A549 (cell line): Measurements from ENCODE around the gene DPT. TPM values are rescaled to one million over a fixed set of nuclear protein-coding genes. Genes with fewer than 3 reads are reported as not detected.

ENCODE experiments used
- ATAC-seq, 2 experiments: fragments of 200-7000 bp in 1 of 2; fragments of >200 bp in 1 of 2; cut with Nextera tagmentation in 1 of 2; cut with Tn5 transposase in 1 of 2; 3 replicates each; pipeline versions ENCODE4 v1.8.0 to v1.9.1; 2018 to 2020; ENCODE audit warnings: mild to moderate bottlenecking in 1 of 2, moderate library complexity in 1 of 2
- CTCF ChIA-PET: fragments of 300-600 bp; sonication (Branson Sonifier 250); formaldehyde crosslinking; extraction: SDS; loops from one replicate; lab custom pipeline; 2021; ENCODE audit warnings: antibody characterized with exemption, inconsistent platforms; lab: Yijun Ruan, JAX
- POLR2A ChIA-PET: fragments of 350-600 bp; formaldehyde crosslinking; extraction: SDS; loops from one replicate; lab custom pipeline; 2021; ENCODE audit warnings: antibody characterized with exemption, inconsistent platforms; lab: Yijun Ruan, JAX
- DNase-seq, 2 experiments: peaks; one replicate each; pipeline versions ENCODE4 v3.0.0 to v3.0.0-alpha.2; 2011 to 2016; ENCODE audit warnings: low read depth in 1 of 2, low spot score in 1 of 2
- FAIRE-seq: peaks from 2 replicates; lab custom pipeline; 2011; peaks lifted over from hg19 to GRCh38; lab: Jason Lieb, UNC
- H3K27ac ChIP-seq, 2 experiments: fragments of >200 bp; sonication (Bioruptor Twin); formaldehyde crosslinking; 3 replicates each; pipeline ENCODE4 v1.5.1; 2016 to 2017
- H3K4me1 ChIP-seq: fragments of >200 bp; sonication (Bioruptor Twin); formaldehyde crosslinking; 3 replicates; pipeline ENCODE4 v1.6.1; 2016
- H3K4me2 ChIP-seq: fragments of >200 bp; sonication (Bioruptor Twin); formaldehyde crosslinking; 3 replicates; pipeline ENCODE4 v1.6.1; 2016
- H3K4me3 ChIP-seq: fragments of >200 bp; sonication (Bioruptor Twin); formaldehyde crosslinking; 3 replicates; pipeline ENCODE4 v1.5.1; 2016
- H3K9me3 ChIP-seq: fragments of >200 bp; sonication (Bioruptor Twin); formaldehyde crosslinking; 3 replicates; pipeline ENCODE4 v1.6.1; 2016
- CHD2 ChIP-seq: fragments of 150-350 bp; IDR thresholded peaks from 2 replicates; pipeline ENCODE4 v1.6.1; 2014; ENCODE audit warnings: low read length; ENCODE audit not compliant: partially characterized antibody
- CHD4 ChIP-seq: fragments of 200-600 bp; sonication (generic); IDR thresholded peaks from 2 replicates; pipeline ENCODE4 v1.6.1; 2016; ENCODE audit warnings: antibody characterized with exemption, mild to moderate bottlenecking, borderline replicate concordance
- EHMT2 ChIP-seq: fragments of 200-600 bp; sonication (generic); IDR thresholded peaks from 2 replicates; pipeline ENCODE4 v1.6.1; 2016; ENCODE audit warnings: antibody characterized with exemption, low read depth, mild to moderate bottlenecking, moderate library complexity
- EP300 ChIP-seq, 2 experiments: fragments of >200 bp; sonication (Bioruptor Twin); formaldehyde crosslinking; IDR thresholded peaks; 2 replicates in 1 of 2; 3 replicates in 1 of 2; pipeline ENCODE4 v1.6.1; 2016 to 2017
- HEYL ChIP-seq: fragments of 250-450 bp; sonication (Bioruptor Pico); IDR thresholded peaks from 2 replicates; pipeline ENCODE4 v1.8.0; 2021; ENCODE audit warnings: mild to moderate bottlenecking, moderate library complexity
- HOXA7 ChIP-seq: fragments of 250-450 bp; sonication (Bioruptor Pico); IDR thresholded peaks from 2 replicates; pipeline ENCODE4 v1.5.0; 2020; ENCODE audit warnings: mild to moderate bottlenecking, moderate library complexity
- JUNB ChIP-seq: fragments of >200 bp; sonication (Bioruptor Twin); formaldehyde crosslinking; IDR thresholded peaks from 2 replicates; pipeline ENCODE4 v1.6.1; 2016
- KDM5A ChIP-seq: fragments of 200-600 bp; sonication (generic); IDR thresholded peaks from 2 replicates; pipeline ENCODE4 v1.6.1; 2016; ENCODE audit warnings: antibody characterized with exemption, mild to moderate bottlenecking
- MAFK ChIP-seq: fragments of 450-650 bp; IDR thresholded peaks from 2 replicates; pipeline ENCODE4 v1.6.1; 2014; ENCODE audit not compliant: partially characterized antibody
- NFE2L2 ChIP-seq: fragments of 150-350 bp; conservative IDR thresholded peaks from 2 replicates; pipeline ENCODE4 v1.6.1; 2014; ENCODE audit warnings: low read length
- NR3C1 ChIP-seq: fragments of >200 bp; sonication (Bioruptor Twin); formaldehyde crosslinking; IDR thresholded peaks from 3 replicates; pipeline ENCODE4 v1.6.1; 2017
- PHF8 ChIP-seq: fragments of 200-600 bp; sonication (generic); IDR thresholded peaks from 2 replicates; pipeline ENCODE4 v1.6.1; 2016; ENCODE audit warnings: low read depth, mild to moderate bottlenecking, antibody characterized with exemption, moderate library complexity, borderline replicate concordance
- POLR2A ChIP-seq: IDR thresholded peaks from 2 replicates; pipeline ENCODE4 v1.6.1; 2012; ENCODE audit warnings: mild to moderate bottlenecking, low read length
- RAD21 ChIP-seq, 2 experiments: fragments of >200 bp in 1 of 2; sonication (Bioruptor Twin) in 1 of 2; formaldehyde crosslinking in 1 of 2; IDR thresholded peaks in 1 of 2; conservative IDR thresholded peaks in 1 of 2; 2 replicates in 1 of 2; 3 replicates in 1 of 2; pipeline ENCODE4 v1.6.1; 2012 to 2018; ENCODE audit warnings: inconsistent platforms in 1 of 2
- RCOR1 ChIP-seq: fragments of 150-350 bp; IDR thresholded peaks from 2 replicates; pipeline ENCODE4 v1.6.1; 2014; ENCODE audit warnings: antibody characterized with exemption, low read length, low read depth
- RNF2 ChIP-seq: fragments of 200-600 bp; sonication (generic); IDR thresholded peaks from 2 replicates; pipeline ENCODE4 v1.6.1; 2016; ENCODE audit warnings: low read depth, mild to moderate bottlenecking, antibody characterized with exemption, moderate library complexity, borderline replicate concordance
- SREBF2 ChIP-seq: fragments of 450-650 bp; IDR thresholded peaks from 2 replicates; pipeline ENCODE4 v1.6.1; 2014; ENCODE audit warnings: mild to moderate bottlenecking, moderate library complexity
- TFCP2L1 ChIP-seq: fragments of 250-450 bp; sonication (Bioruptor Pico); IDR thresholded peaks from 2 replicates; pipeline ENCODE4 v1.5.0; 2021; ENCODE audit warnings: mild to moderate bottlenecking
- TP53 ChIP-seq: fragments of 250-450 bp; sonication (Bioruptor Pico); IDR thresholded peaks from 2 replicates; pipeline ENCODE4 v1.5.0; 2021; ENCODE audit warnings: mild to moderate bottlenecking, moderate library complexity
- ZC3H11A ChIP-seq: fragments of 450-650 bp; IDR thresholded peaks from 2 replicates; pipeline ENCODE4 v1.6.1; 2014; ENCODE audit warnings: antibody characterized with exemption, mild to moderate bottlenecking
- ZFP36 ChIP-seq: fragments of 450-650 bp; IDR thresholded peaks from 2 replicates; pipeline ENCODE4 v1.6.1; 2014; ENCODE audit warnings: borderline replicate concordance; ENCODE audit not compliant: partially characterized antibody
- ZNF302 ChIP-seq: fragments of 250-450 bp; sonication (Bioruptor Pico); IDR thresholded peaks from 2 replicates; pipeline ENCODE4 v1.9.0; 2021; ENCODE audit warnings: inconsistent platforms, mild to moderate bottlenecking, moderate library complexity
- WGBS: methylation state at CpG from one replicate; pipeline ENCODE4 v1.1.6; 2017; ENCODE audit errors: missing lambda C conversion rate; 5-methylcytosine and 5-hydroxymethylcytosine counted together
- polyA plus RNA-seq, 4 experiments: library from polyadenylated mRNA; depleted of rRNA in 3 of 4; stranded (reverse); fragments of >200 nt; fragmentation: RNase III in 1 of 4; extraction: RNeasy Plus Mini Kit Qiagen cat#74134 plus additional on column Dnase treatment in 1 of 4; gene quantifications; 2 replicates in 3 of 4; 3 replicates in 1 of 4; pipeline ENCODE4 v1.2.3, GENCODE V29; 2011 to 2017
- TF ChIP-seq, protein P1 (sequence below): fragments of 250-450 bp; sonication (Bioruptor Pico); IDR thresholded peaks from 2 replicates; pipeline ENCODE4 v1.5.0; 2020; ENCODE audit warnings: low read depth, mild to moderate bottlenecking, moderate library complexity
- TF ChIP-seq, protein P2 (sequence below): fragments of >200 bp; sonication (Bioruptor Twin); formaldehyde crosslinking; IDR thresholded peaks from 2 replicates; pipeline ENCODE4 v1.6.1; 2016
- TF ChIP-seq, protein P3 (sequence below): IDR thresholded peaks from 2 replicates; pipeline ENCODE4 v1.6.1; 2012; ENCODE audit warnings: low read depth, borderline replicate concordance
- TF ChIP-seq, protein P4 (sequence below): fragments of 450-650 bp; IDR thresholded peaks from 2 replicates; pipeline ENCODE4 v1.6.1; 2014; ENCODE audit warnings: antibody characterized with exemption

DPT gene
- polyA plus RNA-seq, 2 of the 4 experiments (the other 2 are of a cell fraction): not detected

DNA sequence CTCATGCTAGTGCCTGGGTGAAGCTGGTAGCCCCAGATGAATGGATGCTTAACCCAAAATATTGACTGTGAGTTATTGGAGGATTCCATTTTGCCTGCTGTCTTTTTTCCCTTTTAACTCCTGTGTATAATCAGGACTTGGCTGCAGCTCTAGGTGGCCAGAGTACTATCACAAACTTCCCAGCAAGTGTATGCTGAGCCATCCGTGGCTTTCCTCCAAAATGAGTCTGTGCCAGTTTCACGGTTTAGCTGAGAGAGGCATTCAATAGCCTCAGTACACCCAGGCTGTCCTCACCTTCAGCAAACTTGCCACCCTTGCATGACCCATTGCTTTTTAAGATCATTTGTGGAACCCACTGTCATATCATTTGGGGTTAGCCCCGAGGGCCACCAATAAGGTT is 5.3 kb upstream of the DPT start:
- no peaks in the 10 kb centered on the region for H3K9me3 ChIP-seq
- no peak for ATAC-seq
- no peaks in the 10 kb centered on the region for H3K4me1 ChIP-seq
- TF ChIP-seq CHD4: no peak
- TF ChIP-seq, all 56 proteins: peak for 0
- Histone ChIP-seq H3K27ac (no peak overlapping the region), H3K4me3 (no peak overlapping the region), H3K4me2 (no peak overlapping the region)
- FAIRE-seq (no peak), DNase-seq (no peak)
- ChIA-PET POLR2A (no interaction called here), CTCF (interaction anchor here (0.9 to 1.7 kb wide), 4 partner anchors 10 to 383 kb away, joined by 3 to 4 read pairs (median 4); no protein-coding TSS in a partner anchor)
- WGBS: 44% methylated on average over 3 of the region's 3 CpGs

DNA sequence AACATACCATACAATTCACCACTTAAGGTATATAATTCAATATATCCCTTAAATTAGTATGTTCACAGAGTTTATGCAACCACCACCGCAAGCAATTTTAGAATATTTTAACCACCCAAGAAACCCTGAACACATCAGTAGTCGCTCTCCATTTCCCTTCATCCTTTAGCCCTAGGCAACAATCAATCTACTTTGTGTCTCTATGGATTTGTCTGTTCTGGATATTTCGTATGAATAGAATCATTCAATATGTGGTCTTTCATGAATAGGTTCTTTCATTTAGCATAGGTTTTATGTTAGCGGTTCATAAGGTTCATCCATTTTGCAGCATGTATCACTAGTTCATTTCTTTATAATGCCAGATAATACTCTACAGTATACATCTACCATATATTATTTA is 4.2 kb upstream of the DPT start:
- no peak for FAIRE-seq
- TF ChIP-seq TP53 (CRISPR knock-in tag) (no peak), RAD21 (conservative IDR thresholded peaks at IDR 0.05 in 1 of 2, IDR thresholded peaks at IDR 0.05 in 1 of 2) (no peak), RCOR1 (no peak), RNF2 (no peak), JUNB (no peak), ZC3H11A (no peak), CHD2 (no peak), PHF8 (no peak), ZFP36 (no peak), HEYL (CRISPR knock-in tag) (no peak), ZNF302 (CRISPR knock-in tag) (no peak), EP300 (IDR thresholded peaks at IDR 0.05) (no peak), POLR2A (no peak), CHD4 (no peak), HOXA7 (CRISPR knock-in tag) (no peak), NFE2L2 (no peak), TFCP2L1 (no peak), EHMT2 (no peak)
- TF ChIP-seq, protein P1, sequence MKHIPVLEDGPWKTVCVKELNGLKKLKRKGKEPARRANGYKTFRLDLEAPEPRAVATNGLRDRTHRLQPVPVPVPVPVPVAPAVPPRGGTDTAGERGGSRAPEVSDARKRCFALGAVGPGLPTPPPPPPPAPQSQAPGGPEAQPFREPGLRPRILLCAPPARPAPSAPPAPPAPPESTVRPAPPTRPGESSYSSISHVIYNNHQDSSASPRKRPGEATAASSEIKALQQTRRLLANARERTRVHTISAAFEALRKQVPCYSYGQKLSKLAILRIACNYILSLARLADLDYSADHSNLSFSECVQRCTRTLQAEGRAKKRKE (CRISPR knock-in tag): no peak
- TF ChIP-seq, protein P2, sequence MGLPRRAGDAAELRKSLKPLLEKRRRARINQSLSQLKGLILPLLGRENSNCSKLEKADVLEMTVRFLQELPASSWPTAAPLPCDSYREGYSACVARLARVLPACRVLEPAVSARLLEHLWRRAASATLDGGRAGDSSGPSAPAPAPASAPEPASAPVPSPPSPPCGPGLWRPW: no peak
- TF ChIP-seq, all 56 proteins: peak for 0
- CTCF ChIA-PET: interaction anchor here (1.0 to 1.3 kb wide), 2 partner anchors 11 to 50 kb away, joined by 3 to 4 read pairs; no protein-coding TSS in a partner anchor

DNA sequence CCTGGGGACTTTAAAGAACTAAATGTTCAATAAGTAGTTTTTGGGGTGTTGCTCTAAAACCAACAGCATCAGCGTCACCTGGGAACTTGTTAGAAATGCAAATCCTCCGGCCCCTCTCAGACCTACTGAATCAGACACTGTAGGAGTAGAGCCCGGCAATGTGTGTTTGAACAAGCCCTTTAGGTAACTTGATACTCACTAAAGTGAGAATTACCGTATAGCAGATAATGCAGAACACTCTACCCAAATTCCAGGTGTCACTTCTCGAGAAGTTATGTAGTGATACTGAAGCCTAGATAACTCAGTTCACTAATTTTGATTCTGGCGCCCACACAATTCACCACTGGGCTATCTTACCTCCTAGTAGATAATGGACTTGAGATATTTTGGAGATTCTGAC is 3.7 kb upstream of the DPT start:
- H3K4me3 ChIP-seq: no peak overlapping the region
- H3K4me2 ChIP-seq: no peak overlapping the region
- FAIRE-seq: no peak
- no peak overlapping the region for H3K27ac ChIP-seq
- DNase-seq: no peak
- ATAC-seq: no peak
- no peaks in the 10 kb centered on the region for H3K4me1 ChIP-seq
- H3K9me3 ChIP-seq: no peaks in the 10 kb centered on the region
- ChIA-PET POLR2A (no interaction called here), CTCF (no interaction called here)
- WGBS: 74% methylated on average over 6 of the region's 6 CpGs
- no peak for TF ChIP-seq JUNB
- no peak for TF ChIP-seq NFE2L2
- TF ChIP-seq NR3C1: no peak
- TF ChIP-seq ZNF302 (CRISPR knock-in tag): no peak
- TF ChIP-seq RNF2: no peak
- TF ChIP-seq PHF8: no peak
- no peak for TF ChIP-seq TP53 (CRISPR knock-in tag)
- TF ChIP-seq, protein P3, sequence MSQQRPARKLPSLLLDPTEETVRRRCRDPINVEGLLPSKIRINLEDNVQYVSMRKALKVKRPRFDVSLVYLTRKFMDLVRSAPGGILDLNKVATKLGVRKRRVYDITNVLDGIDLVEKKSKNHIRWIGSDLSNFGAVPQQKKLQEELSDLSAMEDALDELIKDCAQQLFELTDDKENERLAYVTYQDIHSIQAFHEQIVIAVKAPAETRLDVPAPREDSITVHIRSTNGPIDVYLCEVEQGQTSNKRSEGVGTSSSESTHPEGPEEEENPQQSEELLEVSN: no peak
- no peak for TF ChIP-seq SREBF2
- TF ChIP-seq KDM5A: no peak
- TF ChIP-seq POLR2A: no peak
- TF ChIP-seq, protein P4, sequence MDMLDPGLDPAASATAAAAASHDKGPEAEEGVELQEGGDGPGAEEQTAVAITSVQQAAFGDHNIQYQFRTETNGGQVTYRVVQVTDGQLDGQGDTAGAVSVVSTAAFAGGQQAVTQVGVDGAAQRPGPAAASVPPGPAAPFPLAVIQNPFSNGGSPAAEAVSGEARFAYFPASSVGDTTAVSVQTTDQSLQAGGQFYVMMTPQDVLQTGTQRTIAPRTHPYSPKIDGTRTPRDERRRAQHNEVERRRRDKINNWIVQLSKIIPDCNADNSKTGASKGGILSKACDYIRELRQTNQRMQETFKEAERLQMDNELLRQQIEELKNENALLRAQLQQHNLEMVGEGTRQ: no peak
- no peak for TF ChIP-seq MAFK
- TF ChIP-seq, all 56 proteins: peak for 0

More for the DNA sequence above, 4.2 kb upstream of the DPT start:
- no peak for ATAC-seq
- Histone ChIP-seq H3K4me1 (no peaks in the 10 kb centered on the region), H3K9me3 (no peaks in the 10 kb centered on the region), H3K27ac (no peak overlapping the region), H3K4me2 (no peak overlapping the region), H3K4me3 (no peak overlapping the region)
- POLR2A ChIA-PET: no interaction called here
- 84% methylated on average over 4 of the region's 4 CpGs for WGBS
- DNase-seq: no peak
